Stimulated activated CD4-positive, alpha-beta T cell treated with anti-CD3 and anti-CD28 coated beads, TNF-alpha, amount 100 ng/mL, for 1 hour (primary cell): ENCODE results near the gene WASF2.
"Not testable (repeated sequence)": the region's sequence is repeated elsewhere in the genome, so short reads cannot be mapped to it uniquely, and the experiment has no call there.

Experiments
- DNase-seq, 3 donors: peaks; one replicate each; pipeline ENCODE4 v3.0.0-alpha.2; 2020; ENCODE audit warnings: low read depth in 3 of 3, low spot score in 1 of 3

WASF2 gene

GRCh38 chr1:27400082-27400962, 89.6 kb downstream of the WASF2 start:
- DNase-seq, result no peak

GRCh38 chr1:27399251-27400025, 90.5 kb downstream of the WASF2 start:
- DNase-seq, result no peak

- no peak for DNase-seq
These were observed 91.4 kb downstream of the WASF2 start for GRCh38 chr1:27398405-27399149.

- no peak for DNase-seq
These were observed 92.2 kb downstream of the WASF2 start for GRCh38 chr1:27397749-27398148.

- no peak for DNase-seq
These were observed 92.9 kb downstream of the WASF2 start for GRCh38 chr1:27397110-27397509.

GRCh38 chr1:27395441-27396195, 94.3 kb downstream of the WASF2 start:
- peak; percentile 38 to 72 (median 57) for DNase-seq

GRCh38 chr1:27394925-27395324, 95.0 kb downstream of the WASF2 start:
- DNase-seq, result no peak

- DNase-seq, result no peak
These were observed 95.7 kb downstream of the WASF2 start for GRCh38 chr1:27394282-27394658.

GRCh38 chr1:27393641-27394281, 96.2 kb downstream of the WASF2 start:
- DNase-seq, result no peak

GRCh38 chr1:27392778-27393635, 97.0 kb downstream of the WASF2 start:
- DNase-seq, result no peak

- DNase-seq, result peak; percentile 83 to 94 (median 86)
These were observed 97.7 kb downstream of the WASF2 start, which contains the start of gene GPR3 for GRCh38 chr1:27392096-27392777. GPR3 (plus strand) TSS chr1:27392622; CDS start chr1:27393799, 1,177 bp downstream.

- no peak for DNase-seq
These were observed 98.4 kb downstream of the WASF2 start for GRCh38 chr1:27391511-27392095.

GRCh38 chr1:27388337-27389005, 101.5 kb downstream of the WASF2 start:
- DNase-seq, result peak; percentile 40 to 67 (median 41)

- not testable (repeated sequence) for DNase-seq
These were observed 105.2 kb downstream of the WASF2 start for GRCh38 chr1:27384797-27385196.

- no peak for DNase-seq
These were observed 106.3 kb downstream of the WASF2 start for GRCh38 chr1:27383661-27384060.

- no peak for DNase-seq
These were observed 106.8 kb downstream of the WASF2 start, which contains the start of gene CD164L2 for GRCh38 chr1:27383039-27383605. CD164L2 (minus strand) TSS chr1:27383333; CDS start chr1:27383239, 94 bp downstream.
